Aorta (tissue), 5 donors: Measurements from ENCODE around the gene MAP3K3. TPM values are rescaled to one million over a fixed set of nuclear protein-coding genes. Genes with fewer than 3 reads are reported as not detected.

Experiments used
- ATAC-seq: fragments of 200-7000 bp; cut with Tn5 transposase; one replicate; pipeline ENCODE4 v1.9.1; 2022; ENCODE audit warnings: moderate library complexity; ENCODE audit not compliant: low FRiP score
- DNase-seq, 2 donors: peaks; one replicate each; pipeline ENCODE4 v3.0.0-alpha.2; 2020
- H3K27ac ChIP-seq, 2 donors: one replicate each; pipeline ENCODE4 v1.5.1; 2013; ENCODE audit warnings: low read length in 2 of 2, mild to moderate bottlenecking in 2 of 2, moderate library complexity in 2 of 2, control low read depth in 1 of 2, inconsistent platforms in 1 of 2, low read depth in 1 of 2
- H3K27me3 ChIP-seq, 2 donors: one replicate each; pipeline ENCODE4 v1.6.1; 2013; ENCODE audit warnings: control low read depth in 1 of 2, low read length in 1 of 2, mild to moderate bottlenecking in 1 of 2, moderate library complexity in 1 of 2; ENCODE audit not compliant: insufficient read depth in 2 of 2, control insufficient read depth in 1 of 2
- H3K36me3 ChIP-seq, 2 donors: one replicate each; pipeline ENCODE4 v1.6.1; 2013; ENCODE audit warnings: control low read depth in 1 of 2, low read length in 1 of 2, mild to moderate bottlenecking in 1 of 2; ENCODE audit not compliant: insufficient read depth in 2 of 2, control insufficient read depth in 1 of 2
- H3K4me1 ChIP-seq, 2 donors: one replicate each; pipeline ENCODE4 v1.6.1; 2013; ENCODE audit warnings: low read length in 2 of 2, control low read depth in 1 of 2, mild to moderate bottlenecking in 1 of 2, moderate library complexity in 1 of 2; ENCODE audit not compliant: insufficient read depth in 2 of 2, control insufficient read depth in 1 of 2
- H3K4me3 ChIP-seq, 2 donors: one replicate each; pipeline ENCODE4 v1.5.1; 2013; ENCODE audit warnings: low read length in 2 of 2, control low read depth in 1 of 2, mild to moderate bottlenecking in 1 of 2
- H3K9me3 ChIP-seq: one replicate; pipeline ENCODE4 v1.6.1; 2013; ENCODE audit warnings: mild to moderate bottlenecking, low read length; ENCODE audit not compliant: control insufficient read depth
- WGBS, 2 donors: extraction: QIAGEN DNeasy Blood & Tissue Kit; methylation state at CpG; one replicate each; pipeline ENCODE4 v1.1.7; 2013; 5-methylcytosine and 5-hydroxymethylcytosine counted together
- intact Hi-C, 2 donors: fragments of 100-400 bp; cut with DNase I; formaldehyde crosslinking; loops; one replicate each; pipeline versions ENCODE4 v1.14.2 to v1.15.0; 2022
- polyA plus RNA-seq, 2 donors: library from polyadenylated mRNA; stranded (reverse); fragments of 200-250 nt; gene quantifications; one replicate each; pipeline ENCODE4 v1.2.3, GENCODE V29; 2013
- total RNA-seq, 2 donors: library from RNA; stranded (reverse); fragmentation: NEBNext Ultra II Directional; extraction: Animal tissue kit (Norgen Biotek cat#: 25700); gene quantifications; one replicate each; pipeline ENCODE4 v1.2.1, GENCODE V29; 2021
- donor health status: healthy with polysubstance abuse.
- donor health status: Bipolar disorder and iron deficiency.
- donor health status: DM: no; HTN: no; CAD: no.
- donor health status: DM: no; HTN: no; CAD: no.
- donor health status: DM: yes; HTN: yes; CAD: no.

The MAP3K3 gene
- total and polyA plus RNA-seq, 4 donors, result 16.2 to 83.2 (median 47.4) TPM

DNA sequence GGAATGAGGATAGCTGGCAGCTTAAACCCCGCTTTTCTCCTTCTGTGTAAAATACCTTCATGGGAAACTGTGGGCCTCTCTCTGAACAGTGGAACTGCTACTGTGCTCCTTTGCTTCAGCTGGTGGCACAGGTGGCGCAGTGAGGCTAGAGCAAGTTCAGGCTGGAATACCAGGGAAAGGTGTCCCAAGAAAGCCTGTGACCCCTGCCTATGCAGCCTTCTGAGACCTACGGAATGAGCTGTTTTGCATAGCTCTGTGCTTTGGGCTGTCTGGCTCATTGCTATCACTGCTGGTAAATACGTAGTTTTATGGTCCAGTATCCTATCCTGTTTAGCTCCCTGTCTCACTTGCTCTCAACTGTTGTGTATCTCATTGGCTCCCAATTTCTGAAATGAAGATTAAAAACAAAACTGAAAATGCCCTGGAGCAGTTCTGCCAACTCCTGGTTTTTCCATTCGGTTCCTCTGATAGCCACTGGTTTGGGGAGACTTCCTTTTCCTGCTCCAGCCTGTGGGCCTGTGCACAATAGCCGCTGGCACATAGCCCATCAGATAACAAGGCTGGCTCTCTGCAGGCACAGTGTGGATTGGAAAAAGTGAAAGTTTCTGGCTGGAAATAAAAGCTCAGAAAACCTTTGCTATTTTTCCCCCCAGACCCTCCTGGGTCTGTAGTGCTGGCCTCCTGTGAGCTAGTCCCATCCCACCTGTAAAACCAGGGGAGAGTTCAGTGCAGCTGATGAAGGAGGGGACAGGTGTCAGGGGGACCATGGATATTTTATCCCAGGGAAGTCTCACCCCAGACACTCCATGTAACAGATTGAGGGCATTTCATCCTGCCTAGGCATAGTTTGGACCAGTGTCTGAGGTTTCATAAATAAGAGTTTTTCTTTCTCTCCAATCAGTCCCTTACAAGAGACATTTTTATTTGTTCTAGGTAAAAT lies 53.7 kb downstream of the MAP3K3 start:
- H3K9me3 ChIP-seq, result no peaks in the 10 kb centered on the region
- peak overlapping the region; percentile 84 to 91 for H3K27ac ChIP-seq
- ATAC-seq, result peak; percentile 92
- no peaks in the 10 kb centered on the region for H3K27me3 ChIP-seq
- intact Hi-C loops, result loop anchor here in 1 of 2 donors (5.0 kb wide), 1 partner anchor 66 kb away; the partner anchor contains the start of gene STRADA
- no peaks in the 10 kb centered on the region for H3K4me1 ChIP-seq
- peak; percentile 88 to 90 for DNase-seq
- H3K4me3 ChIP-seq, result no peak overlapping the region
- WGBS, 2 donors, result 15 to 16% methylated on average over 6 of the region's 6 CpGs
- H3K36me3 ChIP-seq, result no peaks in the 10 kb centered on the region

DNA sequence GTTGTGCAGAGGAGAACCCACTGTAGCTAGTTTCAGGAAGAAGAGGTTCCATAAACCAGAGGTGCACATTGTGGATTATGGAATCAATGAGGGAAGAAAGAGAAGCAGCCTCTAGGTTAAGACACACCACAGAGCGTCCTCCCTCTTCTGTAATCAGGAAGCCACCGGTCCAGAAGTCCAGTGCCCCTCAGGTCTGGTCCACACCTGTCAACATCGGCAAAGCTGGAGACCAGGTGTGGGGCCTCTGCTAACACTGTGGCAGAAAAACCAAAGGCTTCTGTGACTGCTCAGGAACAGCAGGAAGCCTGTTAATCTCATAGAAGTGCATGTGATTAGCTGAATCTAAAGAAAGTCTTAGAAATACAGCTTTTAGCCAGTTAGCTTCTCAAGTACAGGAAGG lies 54.4 kb downstream of the MAP3K3 start:
- Histone ChIP-seq H3K27me3 (no peaks in the 10 kb centered on the region), H3K4me1 (no peaks in the 10 kb centered on the region), H3K9me3 (no peaks in the 10 kb centered on the region), H3K36me3 (no peaks in the 10 kb centered on the region), H3K27ac (peak overlapping the region; percentile 69 to 84), H3K4me3 (no peak overlapping the region)
- ATAC-seq, result no peak
- 65 to 70% methylated on average over 3 of the region's 3 CpGs for WGBS, 2 donors
- no peak for DNase-seq
- intact Hi-C loops, result loop anchor here in 1 of 2 donors (5.0 kb wide), 1 partner anchor 66 kb away; the partner anchor contains the start of gene STRADA

DNA sequence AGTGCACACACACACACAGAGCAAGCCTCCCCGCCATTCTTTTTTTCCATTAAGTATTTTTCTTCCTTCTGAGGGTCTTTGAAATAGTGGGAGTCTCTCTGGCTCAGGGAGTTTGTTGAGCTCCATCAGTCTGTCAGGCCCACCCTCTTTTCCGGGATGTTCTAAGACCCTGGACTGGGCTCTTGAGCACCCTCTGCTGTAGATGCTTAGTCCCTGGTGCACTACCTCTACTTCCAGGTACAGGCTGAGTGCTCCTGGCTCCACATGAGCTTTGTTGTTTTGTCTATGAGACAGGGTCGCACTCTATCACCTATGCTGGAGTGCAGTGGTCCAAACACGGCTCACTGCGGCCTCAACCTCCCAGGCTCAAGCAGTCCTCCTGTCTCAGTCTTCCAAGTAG lies 57.0 kb downstream of the MAP3K3 start:
- intact Hi-C loops, result loop anchor here in 1 of 2 donors (5.0 kb wide), 1 partner anchor 63 kb away; the partner anchor contains the start of gene STRADA
- no peaks in the 10 kb centered on the region for H3K9me3 ChIP-seq
- no peak overlapping the region for H3K4me3 ChIP-seq
- ATAC-seq, result no peak
- H3K27me3 ChIP-seq, result no peaks in the 10 kb centered on the region
- H3K4me1 ChIP-seq, result no peaks in the 10 kb centered on the region
- no peak overlapping the region for H3K27ac ChIP-seq
- 97% methylated on average over 5 of the region's 5 CpGs for WGBS, 2 donors
- no peak for DNase-seq
- H3K36me3 ChIP-seq, result no peaks in the 10 kb centered on the region

DNA sequence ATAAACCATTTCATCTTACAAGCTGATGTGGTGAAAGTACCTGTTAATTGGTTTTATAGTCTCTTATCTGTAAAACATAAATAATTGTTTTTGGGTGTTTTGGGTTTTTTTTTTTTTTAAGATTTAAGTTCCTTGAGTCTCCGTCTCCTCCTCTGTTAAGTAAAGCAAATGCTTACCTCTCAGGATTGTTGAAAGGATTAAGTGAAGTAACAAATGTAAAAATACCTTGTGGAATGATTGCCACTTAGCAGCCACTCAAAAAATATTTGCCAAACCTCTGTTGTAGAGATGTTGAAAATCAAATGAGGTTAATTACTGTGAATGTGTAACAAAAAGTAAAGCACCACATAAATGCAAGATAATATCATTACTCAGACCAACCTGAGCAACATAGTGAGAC lies 58.5 kb downstream of the MAP3K3 start:
- DNase-seq (no peak), ATAC-seq (no peak)
- peaks cover 0 to 10% of the 10 kb centered on the region in 2 donors for H3K4me1 ChIP-seq
- no peaks in the 10 kb centered on the region for H3K27me3 ChIP-seq
- H3K27ac ChIP-seq, result no peak overlapping the region
- 90 to 95% methylated on average over 1 of the region's 1 CpG for WGBS, 2 donors
- peaks cover 0 to 2% of the 10 kb centered on the region in 2 donors for H3K36me3 ChIP-seq
- H3K4me3 ChIP-seq, result no peak overlapping the region
- intact Hi-C loops, result no loop called here
- H3K9me3 ChIP-seq, result no peaks in the 10 kb centered on the region

DNA sequence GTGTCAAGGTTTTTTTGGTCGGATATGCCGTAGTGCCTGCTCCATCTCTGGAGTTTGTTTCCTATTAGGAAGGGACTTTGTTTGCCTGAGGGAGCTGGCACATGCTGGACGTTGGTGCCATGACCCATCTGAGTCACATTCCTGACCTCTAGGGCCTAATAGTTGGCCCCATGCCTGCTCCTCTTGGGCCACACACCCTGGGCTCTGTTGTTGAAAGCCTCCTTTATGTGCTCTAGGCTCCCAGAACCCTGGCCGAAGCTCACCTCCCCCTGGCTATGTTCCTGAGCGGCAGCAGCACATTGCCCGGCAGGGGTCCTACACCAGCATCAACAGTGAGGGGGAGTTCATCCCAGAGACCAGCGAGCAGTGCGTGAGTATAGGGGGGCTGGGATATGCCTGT lies 59.3 kb downstream of the MAP3K3 start:
- H3K27me3 ChIP-seq, result no peaks in the 10 kb centered on the region
- peaks cover 0 to 10% of the 10 kb centered on the region in 2 donors for H3K4me1 ChIP-seq
- intact Hi-C loops, result no loop called here
- H3K36me3 ChIP-seq, result peaks cover 0 to 2% of the 10 kb centered on the region in 2 donors
- ATAC-seq (peak; percentile 27), DNase-seq (no peak)
- H3K9me3 ChIP-seq, result no peaks in the 10 kb centered on the region
- WGBS, 2 donors, result 78 to 82% methylated on average over 8 of the region's 8 CpGs
- no peak overlapping the region for H3K4me3 ChIP-seq
- H3K27ac ChIP-seq, result no peak overlapping the region

DNA sequence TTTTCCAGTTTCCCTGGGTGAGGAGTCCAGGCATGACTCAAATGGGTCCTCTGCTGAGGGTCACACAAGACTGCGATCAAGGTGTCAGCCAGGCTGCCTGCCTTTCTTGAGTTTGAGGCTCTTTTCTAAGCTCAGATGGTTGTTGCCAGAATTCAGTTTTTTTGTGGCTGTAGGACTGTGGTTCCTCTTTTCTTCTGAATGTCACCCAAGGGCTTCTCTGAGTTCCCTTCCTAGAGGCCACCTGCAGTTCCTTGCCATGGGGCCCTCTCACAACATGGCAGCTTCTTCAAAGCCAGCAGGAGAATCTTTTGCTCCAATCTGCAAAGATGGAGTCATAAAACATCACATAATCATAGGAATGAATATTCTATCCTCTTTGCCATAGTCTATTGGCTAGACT lies 60.2 kb downstream of the MAP3K3 start:
- Histone ChIP-seq H3K4me1 (peaks cover 0 to 10% of the 10 kb centered on the region in 2 donors), H3K36me3 (peaks cover 0 to 2% of the 10 kb centered on the region in 2 donors), H3K9me3 (no peaks in the 10 kb centered on the region), H3K27ac (no peak overlapping the region), H3K4me3 (no peak overlapping the region), H3K27me3 (no peaks in the 10 kb centered on the region)
- no peak for ATAC-seq
- intact Hi-C loops, result no loop called here
- DNase-seq, result no peak
- WGBS, 2 donors, result 94 to 100% methylated on average over 1 of the region's 1 CpG

DNA sequence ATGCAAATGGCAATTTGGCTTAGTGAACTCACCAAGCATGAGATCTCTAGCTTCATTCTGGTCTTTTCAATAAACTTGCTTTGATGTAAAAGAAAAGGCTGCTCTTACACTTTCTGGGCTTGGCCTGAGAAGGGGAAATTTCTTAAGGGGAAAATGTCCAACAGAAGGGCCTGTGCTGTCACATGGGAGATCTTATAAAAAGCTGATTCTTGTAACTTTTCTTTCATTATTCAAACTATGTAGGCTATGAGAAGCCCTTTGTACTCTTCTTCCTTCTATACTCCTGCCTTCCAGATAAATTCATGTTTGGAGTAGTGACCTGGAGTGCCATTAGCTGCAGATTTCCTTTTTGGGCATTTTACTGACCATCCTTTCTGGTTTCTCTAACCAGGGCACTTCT lies 60.8 kb downstream of the MAP3K3 start:
- Histone ChIP-seq H3K9me3 (no peaks in the 10 kb centered on the region), H3K27me3 (no peaks in the 10 kb centered on the region), H3K36me3 (peaks cover 0 to 2% of the 10 kb centered on the region in 2 donors), H3K27ac (no peak overlapping the region), H3K4me3 (no peak overlapping the region), H3K4me1 (peaks cover 0 to 10% of the 10 kb centered on the region in 2 donors)
- intact Hi-C loops, result no loop called here
- DNase-seq (no peak), ATAC-seq (no peak)

DNA sequence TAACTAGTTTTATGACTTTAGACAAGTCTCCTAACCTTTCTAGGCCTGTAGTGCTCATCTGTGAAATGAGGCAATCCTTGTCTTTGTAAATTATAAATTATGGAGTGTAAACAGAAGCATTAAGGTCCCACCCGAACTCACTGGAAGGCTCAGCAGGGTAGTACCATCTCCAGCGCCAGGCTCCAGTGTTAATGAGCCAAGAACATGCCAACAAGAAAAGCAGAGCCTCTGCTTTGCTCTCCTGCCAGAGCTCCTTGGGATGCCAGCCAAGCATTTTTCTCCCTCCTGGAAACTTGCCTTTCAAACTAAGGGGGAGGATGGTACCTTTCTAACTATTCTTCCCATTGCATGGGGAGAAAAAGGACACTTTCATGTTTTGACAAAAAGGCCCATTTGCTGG lies 62.8 kb downstream of the MAP3K3 start:
- Histone ChIP-seq H3K9me3 (no peaks in the 10 kb centered on the region), H3K36me3 (peaks cover 0 to 5% of the 10 kb centered on the region in 2 donors), H3K27ac (no peak overlapping the region), H3K4me3 (no peak overlapping the region), H3K27me3 (no peaks in the 10 kb centered on the region), H3K4me1 (peaks cover 0 to 10% of the 10 kb centered on the region in 2 donors)
- WGBS, 2 donors, result 4 to 9% methylated on average over 2 of the region's 2 CpGs
- DNase-seq (no peak), ATAC-seq (no peak)
- intact Hi-C loops, result no loop called here

DNA sequence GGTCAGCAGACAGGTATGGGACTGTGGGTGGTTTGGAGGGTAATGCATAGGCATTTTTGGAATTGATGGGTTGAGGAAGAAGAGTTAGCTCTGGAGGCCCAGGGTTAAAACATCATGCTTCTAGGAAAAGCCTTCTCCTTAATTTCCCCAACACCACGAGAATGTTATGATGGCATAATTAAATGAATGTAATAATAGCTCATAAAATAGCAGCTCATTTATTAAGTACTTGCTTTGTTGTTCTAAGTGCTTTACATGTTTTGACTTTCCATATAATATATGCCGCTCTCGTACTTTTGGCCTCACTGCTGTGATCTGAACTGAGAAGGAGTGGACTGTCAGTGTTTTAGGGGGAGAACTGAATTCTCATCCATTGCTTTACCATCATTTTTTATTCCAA lies 63.4 kb downstream of the MAP3K3 start:
- ATAC-seq, result no peak
- H3K27ac ChIP-seq, result no peak overlapping the region

More for the DNA sequence above, 63.4 kb downstream of the MAP3K3 start:
- Histone ChIP-seq H3K27me3 (no peaks in the 10 kb centered on the region), H3K4me3 (no peak overlapping the region), H3K36me3 (peaks cover 0 to 10% of the 10 kb centered on the region in 2 donors), H3K9me3 (no peaks in the 10 kb centered on the region), H3K4me1 (peaks cover 0 to 10% of the 10 kb centered on the region in 2 donors)
- DNase-seq, result no peak
- WGBS, 2 donors, result 91 to 95% methylated on average over 3 of the region's 3 CpGs
- intact Hi-C loops, result no loop called here
